ENCODE measurements around the gene IL19.

GRCh38 chr1:206782448-206782847, 11.9 kb downstream of the IL19 start:
- no peak for TF ChIP-seq GLIS3 (CRISPR knock-in tag; IDR thresholded peaks at IDR 0.05)
- TF ChIP-seq TOX (CRISPR knock-in tag; IDR thresholded peaks at IDR 0.05; ENCODE audit: borderline replicate concordance) = no peak
- no peak for TF ChIP-seq ARNTL (CRISPR knock-in tag; IDR thresholded peaks at IDR 0.05; ENCODE audit: borderline replicate concordance, low read depth)
- no peak for TF ChIP-seq ESRRG (CRISPR knock-in tag; IDR thresholded peaks at IDR 0.05)
